Left cardiac atrium (tissue), 4 donors: ENCODE results near the gene ODC1. TPM values are rescaled to one million over a fixed set of nuclear protein-coding genes. Genes with fewer than 3 reads are reported as not detected.
"Not testable (repeated sequence)": the region's sequence is repeated elsewhere in the genome, so short reads cannot be mapped to it uniquely, and the experiment has no call there.

Experiments used
- ATAC-seq, 2 donors: fragments of 200-7000 bp; cut with Tn5 transposase; one replicate each; pipeline ENCODE4 v1.9.1; 2020; ENCODE audit warnings: mild to moderate bottlenecking in 2 of 2, moderate library complexity in 2 of 2
- DNase-seq: peaks from one replicate; pipeline ENCODE4 v3.0.0-alpha.2; 2020
- intact Hi-C, 2 donors: fragments of 100-400 bp; cut with DNase I; formaldehyde crosslinking; loops; one replicate each; pipeline versions ENCODE4 v1.14.1 to v1.15.1; 2022 to 2023
- long read RNA-seq: library from polyadenylated mRNA; unstranded; transcript quantifications from one replicate; pipeline ENCODE4 v2.0.0, GENCODE V29; 2021
- total RNA-seq, 2 donors: library from RNA; stranded (reverse); fragmentation: NEBNext Ultra II Directional; extraction: Animal tissue kit (Norgen Biotek cat#: 25700); gene quantifications; one replicate each; pipeline ENCODE4 v1.2.1, GENCODE V29; 2021
- donor health status: DM: no; HTN: yes; CAD: no.
- donor health status: DM: no; HTN: yes; CAD: no; lungs with severe emphysema.
- donor health status: DM: yes; HTN: yes; CAD: no.
- donor health status: Dilated cardiomyopathy.

The ODC1 gene
- 10 to 100 TPM; 26.7 to 40.5 TPM for total RNA-seq
- long read RNA-seq, transcript ODC1-201 (12 exons, 2,653 nt) = major isoform, 7 of 12 reads
- long read RNA-seq, partial matches to known transcripts = 3 of 12 reads
- long read RNA-seq, other reads (novel, unspliced or antisense) = 2 of 12 reads

DNA sequence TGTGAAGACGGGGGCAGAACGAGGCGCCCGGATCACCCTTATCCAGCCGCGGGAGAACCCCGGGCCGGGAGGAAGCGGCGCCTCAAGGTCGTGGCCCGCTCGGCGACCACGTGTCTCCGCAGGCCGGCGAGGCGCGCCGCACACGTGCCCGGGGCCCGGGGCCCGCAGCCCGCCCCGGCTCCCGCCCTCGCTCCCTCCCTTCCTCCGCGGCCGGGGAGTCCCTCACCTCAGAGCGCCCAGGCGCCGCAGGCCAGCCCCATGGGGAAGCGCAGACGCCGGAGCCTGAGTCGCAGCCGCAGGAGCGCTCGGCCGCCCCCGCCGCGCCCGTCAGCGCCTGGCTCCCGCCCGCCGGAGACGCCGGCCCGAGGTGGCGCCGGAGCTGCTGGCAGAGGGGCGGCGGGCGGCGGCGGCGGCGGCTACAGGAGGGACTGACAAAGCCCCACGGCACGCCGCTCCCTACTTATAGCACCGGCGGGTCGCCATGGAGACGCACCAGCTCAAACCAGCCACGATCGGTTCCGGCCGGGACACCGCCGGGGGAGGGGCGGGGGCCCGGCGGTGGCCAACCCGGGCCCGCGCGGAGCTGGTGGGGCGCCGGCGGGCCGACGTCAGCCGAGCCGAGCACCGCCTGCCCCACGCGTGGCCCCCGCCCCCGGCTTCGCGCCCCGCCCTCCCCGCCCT is at the start of gene ODC1:
TSS of gene ODC1 (minus strand) at position 433 of the 681 bp plus-strand sequence. CDS start 3,295 bp downstream, outside the sequence.
- DNase-seq (peak; percentile 97), ATAC-seq (peak; percentile 88 to 94)
- intact Hi-C loops = no loop called here

- intact Hi-C loops = no loop called here
- DNase-seq (peak; percentile 74), ATAC-seq (peak; percentile 27 to 86)
These were observed 49.7 kb upstream of the ODC1 start for GRCh38 chr2:10497797-10498251.

DNA sequence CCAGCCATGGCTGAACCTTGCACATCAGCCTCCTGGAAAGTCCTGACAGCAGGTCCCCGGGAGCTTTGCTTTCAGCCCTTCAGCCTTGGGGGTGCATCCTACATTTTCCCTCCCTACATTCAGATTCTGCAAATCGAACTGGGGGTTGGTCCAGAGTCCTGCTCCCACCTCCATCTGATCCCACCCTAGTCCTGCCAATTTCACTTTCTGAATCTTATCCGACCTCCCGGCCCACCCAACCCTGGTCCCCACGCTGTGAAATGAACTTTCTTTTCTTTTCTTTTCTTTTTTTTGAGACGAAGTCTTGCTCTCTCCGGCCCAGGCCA is 47.8 kb upstream of the ODC1 start:
- ATAC-seq (no peak), DNase-seq (no peak)
- intact Hi-C loops = no loop called here

DNA sequence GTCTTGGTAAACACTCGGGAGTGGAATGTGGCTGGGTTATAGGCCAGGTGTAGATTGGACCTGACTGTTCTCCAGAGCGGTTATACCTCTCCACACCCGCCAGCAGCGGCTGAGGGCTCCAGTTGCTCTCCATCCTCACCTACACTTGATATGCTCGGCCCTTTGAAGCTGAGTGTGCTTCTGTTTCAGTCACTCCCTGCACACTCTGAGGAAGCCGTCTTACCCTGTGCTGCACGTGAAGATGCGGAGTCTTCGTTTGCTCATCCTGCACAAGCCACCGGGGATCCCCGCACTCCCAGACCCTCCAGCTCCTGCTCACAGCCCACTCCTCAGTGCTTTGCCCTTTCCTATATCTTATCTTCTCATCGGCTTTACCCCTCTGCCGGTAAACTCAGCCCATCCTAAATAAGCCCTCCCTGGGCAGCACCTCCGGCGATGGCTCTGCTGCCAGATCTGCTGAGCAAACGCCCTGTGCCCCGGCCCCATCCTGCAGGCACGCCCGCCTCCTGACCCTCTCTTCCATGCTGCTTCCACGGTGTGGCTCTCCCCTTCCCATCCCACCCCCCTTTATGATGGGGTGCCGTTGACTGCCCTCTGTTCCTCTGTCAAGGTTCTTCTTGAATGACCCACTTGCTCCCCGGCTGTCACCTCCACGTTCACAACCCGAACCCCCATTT is 47.3 kb upstream of the ODC1 start:
- ATAC-seq (no peak), DNase-seq (no peak)
- intact Hi-C loops = no loop called here

DNA sequence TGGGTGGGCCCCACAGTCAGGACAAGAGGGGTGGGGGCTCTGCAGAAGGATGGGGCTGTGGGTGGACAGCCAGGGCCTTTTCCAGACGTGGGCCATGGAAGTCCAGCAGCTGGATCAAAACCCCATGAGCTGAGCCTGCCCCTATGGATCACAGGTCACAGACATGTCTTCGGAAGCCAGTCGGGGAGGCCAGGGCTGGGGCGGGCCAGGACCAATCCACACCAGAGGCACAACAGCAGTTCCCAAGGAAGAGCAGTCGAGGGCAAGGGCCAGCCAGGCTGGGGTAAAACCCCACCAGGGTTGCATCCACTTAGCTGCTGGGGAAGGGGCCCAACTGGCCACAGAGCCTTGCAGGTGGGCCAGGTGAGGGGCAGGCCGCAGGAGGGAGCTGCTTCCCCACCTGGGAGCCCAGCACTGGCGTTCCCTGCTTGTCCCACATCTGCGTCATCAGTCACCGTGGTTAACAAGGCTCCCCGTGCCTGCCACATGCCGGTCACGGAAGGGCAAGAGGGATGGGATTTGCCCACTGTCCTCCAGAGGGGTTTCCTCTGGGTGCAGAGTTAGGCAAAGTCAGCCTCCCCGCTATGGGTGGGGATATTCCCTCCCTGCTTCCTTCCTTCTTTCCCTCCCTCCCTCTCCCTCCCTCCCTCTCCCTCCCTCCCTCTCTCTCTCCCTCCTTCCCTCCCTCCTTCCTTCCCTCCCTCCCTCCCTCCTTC is 46.4 kb upstream of the ODC1 start:
- intact Hi-C loops = no loop called here
- DNase-seq (no peak), ATAC-seq (no peak)

GRCh38 chr2:10493634-10494281 is 45.6 kb upstream of the ODC1 start:
- intact Hi-C loops = no loop called here
- DNase-seq (no peak), ATAC-seq (peak; percentile 14 to 50)

- intact Hi-C loops = no loop called here
- DNase-seq (no peak), ATAC-seq (no peak)
These were observed 45.0 kb upstream of the ODC1 start for GRCh38 chr2:10493075-10493633.

GRCh38 chr2:10490806-10491291 is 42.7 kb upstream of the ODC1 start:
- no peak for DNase-seq
- intact Hi-C loops = no loop called here
- no peak for ATAC-seq

- no peak for DNase-seq
- intact Hi-C loops = no loop called here
- ATAC-seq = no peak
These were observed 41.9 kb upstream of the ODC1 start for GRCh38 chr2:10489842-10490555.

GRCh38 chr2:10488142-10488541 is 40.0 kb upstream of the ODC1 start:
- intact Hi-C loops, DNase-seq, ATAC-seq: not testable (repeated sequence)

DNA sequence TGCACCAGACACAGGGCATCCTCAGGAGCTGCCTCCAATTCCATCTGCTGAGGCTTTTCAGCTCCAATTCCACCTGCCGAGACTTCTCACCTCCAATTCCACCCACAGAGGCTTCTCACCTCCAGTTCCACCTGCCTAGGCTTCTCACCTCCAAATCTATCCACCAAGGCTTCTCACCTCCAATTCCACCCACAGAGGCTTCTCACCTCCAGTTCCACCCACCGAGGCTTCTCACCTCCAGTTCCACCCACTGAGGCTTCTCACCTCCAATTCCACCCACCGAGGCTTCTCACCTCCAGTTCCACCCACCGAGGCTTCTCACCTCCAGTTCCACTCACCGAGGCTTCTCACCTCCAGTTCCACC is 39.6 kb upstream of the ODC1 start:
- ATAC-seq, DNase-seq, intact Hi-C loops: not testable (repeated sequence)

DNA sequence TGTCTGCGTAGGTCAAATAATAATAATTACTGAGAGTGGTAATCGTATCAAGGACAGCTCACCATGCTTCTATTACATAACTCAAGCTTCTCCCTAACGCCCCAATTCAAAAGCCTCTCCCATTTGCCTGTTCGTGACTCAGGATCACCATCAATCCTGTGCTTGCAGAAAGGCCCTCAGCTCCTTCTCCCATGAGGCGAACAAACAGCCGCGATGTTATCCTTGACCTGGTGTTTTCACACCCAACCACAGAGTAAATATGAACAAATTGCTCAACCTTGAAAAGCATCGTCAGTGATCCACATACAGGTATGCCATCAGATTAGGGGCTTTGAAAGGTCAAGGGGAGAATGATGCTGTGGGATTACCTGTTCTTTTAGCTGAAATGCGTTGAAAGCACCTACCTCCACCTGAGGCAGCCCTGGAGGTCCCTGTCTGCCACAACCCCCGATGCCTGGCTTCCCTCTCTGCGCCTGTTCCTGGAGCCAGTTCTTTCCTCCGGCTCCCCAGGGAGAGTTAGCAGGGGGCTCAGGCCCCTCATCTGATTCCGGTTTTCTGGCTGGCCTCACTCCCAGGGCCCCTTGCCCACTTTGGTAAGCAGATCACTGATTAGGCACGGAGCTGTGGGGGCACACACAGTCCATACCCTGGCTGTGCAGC is 39.1 kb upstream of the ODC1 start:
- intact Hi-C loops = no loop called here
- DNase-seq (no peak), ATAC-seq (no peak)

DNA sequence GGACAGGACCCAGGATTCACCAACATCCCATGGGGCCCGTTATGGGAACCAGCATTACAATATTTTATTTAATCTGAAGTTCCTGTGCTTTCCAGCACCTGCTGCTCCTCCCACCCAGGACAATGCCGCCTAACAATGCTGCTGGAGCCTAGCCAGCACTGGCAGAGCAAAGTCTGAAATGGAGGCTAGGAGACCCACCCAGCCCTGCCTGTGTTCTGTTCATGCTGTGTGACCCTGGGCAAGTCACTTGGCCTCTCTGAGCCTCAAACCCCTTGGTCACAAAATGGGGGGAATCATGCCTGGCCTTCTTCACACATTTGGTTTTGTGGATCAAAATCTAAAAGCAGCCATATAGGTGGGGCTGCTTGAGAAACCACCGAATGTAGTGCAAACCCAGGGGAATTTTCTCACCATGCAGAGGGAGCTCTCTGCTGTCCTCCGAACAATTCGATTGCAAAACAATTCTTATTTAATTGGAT is 38.5 kb upstream of the ODC1 start:
- intact Hi-C loops = no loop called here
- ATAC-seq (no peak), DNase-seq (no peak)

- no peak for ATAC-seq
- no peak for DNase-seq
- intact Hi-C loops = no loop called here
These were observed 38.0 kb upstream of the ODC1 start for GRCh38 chr2:10486091-10486490.

GRCh38 chr2:10482913-10483312 is 34.8 kb upstream of the ODC1 start:
- intact Hi-C loops = no loop called here
- ATAC-seq (no peak), DNase-seq (no peak)

GRCh38 chr2:10482460-10482859 is 34.3 kb upstream of the ODC1 start:
- intact Hi-C loops = no loop called here
- DNase-seq = no peak

DNA sequence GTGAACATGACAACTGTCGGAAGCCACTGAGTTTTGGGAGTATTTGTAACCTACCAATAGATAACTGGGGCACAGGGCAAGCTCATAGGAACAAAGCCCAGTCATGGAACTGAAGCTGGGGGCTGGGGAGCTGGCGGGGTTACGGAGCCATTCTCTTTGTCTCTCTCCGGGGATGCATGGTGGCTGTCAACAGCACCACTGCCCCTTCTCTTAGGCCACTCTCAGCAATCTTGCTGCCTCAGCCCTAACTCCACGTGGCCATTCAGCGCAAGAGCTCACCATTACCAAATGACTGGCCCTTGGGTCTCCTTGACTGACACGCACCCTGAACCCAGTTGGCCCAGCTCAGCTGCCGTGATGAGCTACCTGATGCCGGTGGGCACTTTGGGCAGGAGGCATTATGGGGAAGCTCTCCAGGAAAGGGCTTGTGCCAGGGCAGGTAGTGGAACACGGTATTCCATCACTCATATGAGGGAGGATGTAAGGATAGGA is 33.6 kb upstream of the ODC1 start:
- ATAC-seq (no peak), DNase-seq (no peak)
- intact Hi-C loops = no loop called here

More at GRCh38 chr2:10482460-10482859, 34.3 kb upstream of the ODC1 start:
- ATAC-seq = no peak
